H9 (cell line): ENCODE data around the gene NDUFB4. TPM values are rescaled to one million over a fixed set of nuclear protein-coding genes. Genes with fewer than 3 reads are reported as not detected.

Experiments used
- DNase-seq: peaks from one replicate; pipeline ENCODE4 v3.0.0-alpha.2; 2017
- H2AFZ ChIP-seq: one replicate; pipeline ENCODE4 v1.6.1; 2013; ENCODE audit warnings: mild to moderate bottlenecking, low read length, control low read depth, moderate library complexity
- H2AK5ac ChIP-seq: 2 replicates; pipeline ENCODE4 v1.6.1; 2013; ENCODE audit warnings: low read length, control low read depth, mixed read lengths; ENCODE audit not compliant: insufficient read length
- H2BK120ac ChIP-seq: one replicate; pipeline ENCODE4 v1.6.1; 2013; ENCODE audit warnings: low read depth, mild to moderate bottlenecking, low read length, control low read depth, inconsistent platforms; ENCODE audit not compliant: poor library complexity, severe bottlenecking
- H2BK12ac ChIP-seq: 2 replicates; pipeline ENCODE4 v1.6.1; 2013; ENCODE audit warnings: low read length, control low read depth, mixed read lengths, low read depth; ENCODE audit not compliant: insufficient read length
- H2BK15ac ChIP-seq: 2 replicates; pipeline ENCODE4 v1.6.1; 2013; ENCODE audit warnings: low read depth, low read length, control low read depth
- H2BK20ac ChIP-seq: one replicate; pipeline ENCODE4 v1.6.1; 2013; ENCODE audit warnings: low read depth, mild to moderate bottlenecking, low read length, control low read depth, inconsistent platforms; ENCODE audit not compliant: poor library complexity, severe bottlenecking
- H2BK5ac ChIP-seq: 2 replicates; pipeline ENCODE4 v1.6.1; 2013; ENCODE audit warnings: low read length, control low read depth, mixed read lengths; ENCODE audit not compliant: insufficient read length
- H3K14ac ChIP-seq: 2 replicates; pipeline ENCODE4 v1.6.1; 2013; ENCODE audit warnings: low read length, control low read depth; ENCODE audit not compliant: insufficient read depth
- H3K18ac ChIP-seq: 2 replicates; pipeline ENCODE4 v1.6.1; 2013; ENCODE audit warnings: low read depth, mild to moderate bottlenecking, mixed read lengths, low read length, control low read depth; ENCODE audit not compliant: insufficient read length
- H3K23ac ChIP-seq: 2 replicates; pipeline ENCODE4 v1.6.1; 2013; ENCODE audit warnings: low read length, control low read depth, mixed read lengths, low read depth; ENCODE audit not compliant: insufficient read length
- H3K23me2 ChIP-seq: 2 replicates; pipeline ENCODE4 v1.6.1; 2013; ENCODE audit warnings: low read depth, mild to moderate bottlenecking, mixed read lengths, low read length, control low read depth; ENCODE audit not compliant: insufficient read length, poor library complexity, severe bottlenecking
- H3K27ac ChIP-seq: 2 replicates; pipeline ENCODE4 v1.5.1; 2013; ENCODE audit warnings: low read length, control low read depth, mixed read lengths, low read depth; ENCODE audit not compliant: insufficient read length
- H3K27me3 ChIP-seq: 2 replicates; pipeline ENCODE4 v1.6.1; 2013; ENCODE audit warnings: low read length, control low read depth, inconsistent platforms; ENCODE audit not compliant: insufficient read depth
- H3K4ac ChIP-seq: 2 replicates; pipeline ENCODE4 v1.6.1; 2013; ENCODE audit warnings: low read depth, mild to moderate bottlenecking, control low read depth, inconsistent platforms, low read length, moderate library complexity
- H3K4me1 ChIP-seq: 2 replicates; pipeline ENCODE4 v1.6.1; 2013; ENCODE audit warnings: low read length, control low read depth, inconsistent platforms; ENCODE audit not compliant: insufficient read depth
- H3K4me2 ChIP-seq: 2 replicates; pipeline ENCODE4 v1.6.1; 2013; ENCODE audit warnings: low read length, control low read depth, mixed read lengths; ENCODE audit not compliant: insufficient read length, insufficient read depth
- H3K56ac ChIP-seq: 2 replicates; pipeline ENCODE4 v1.6.1; 2013; ENCODE audit warnings: low read depth, mild to moderate bottlenecking, mixed read lengths, low read length, control low read depth; ENCODE audit not compliant: insufficient read length
- H3K79me1 ChIP-seq: 2 replicates; pipeline ENCODE4 v1.6.1; 2013; ENCODE audit warnings: low read depth, mild to moderate bottlenecking, moderate library complexity, low read length, control low read depth, inconsistent platforms; ENCODE audit not compliant: insufficient read depth, poor library complexity, severe bottlenecking
- H3K79me2 ChIP-seq: 2 replicates; pipeline ENCODE4 v1.6.1; 2013; ENCODE audit warnings: low read length, control low read depth, inconsistent platforms; ENCODE audit not compliant: insufficient read depth
- H3K9ac ChIP-seq: 2 replicates; pipeline ENCODE4 v1.6.1; 2013; ENCODE audit warnings: low read length, control low read depth, mixed read lengths; ENCODE audit not compliant: insufficient read length; ENCODE audit errors: extremely low read depth
- H3K9me3 ChIP-seq: one replicate; pipeline ENCODE4 v1.6.1; 2013; ENCODE audit warnings: low read depth, low read length, inconsistent platforms; ENCODE audit not compliant: control insufficient read depth
- H3T11ph ChIP-seq: one replicate; pipeline ENCODE4 v1.6.1; 2013; ENCODE audit warnings: mild to moderate bottlenecking, low read length, control low read depth, inconsistent platforms
- H4K20me1 ChIP-seq: one replicate; pipeline ENCODE4 v1.6.1; 2013; ENCODE audit not compliant: control insufficient read depth, insufficient read length, insufficient read depth
- H4K5ac ChIP-seq: 2 replicates; pipeline ENCODE4 v1.6.1; 2013; ENCODE audit warnings: low read depth, mild to moderate bottlenecking, mixed read lengths, low read length, control low read depth; ENCODE audit not compliant: insufficient read length
- H4K8ac ChIP-seq: replicated peaks from 2 replicates; pipeline ENCODE4 v1.6.1; 2013; ENCODE audit warnings: low read length, control low read depth, mixed read lengths, low read depth; ENCODE audit not compliant: insufficient read length
- H4K91ac ChIP-seq: 2 replicates; pipeline ENCODE4 v1.6.1; 2013; ENCODE audit warnings: low read depth, mild to moderate bottlenecking, moderate library complexity, mixed read lengths, low read length, control low read depth; ENCODE audit not compliant: insufficient read length
- H3K27ac Mint-ChIP-seq, 3 experiments: 2 replicates in 2 of 3; 3 replicates in 1 of 3; pipeline ENCODE4 v1.8.0; 2020 to 2021; ENCODE audit warnings: mixed read lengths in 3 of 3, mild to moderate bottlenecking in 1 of 3, moderate library complexity in 1 of 3
- H3K27me3 Mint-ChIP-seq: 2 replicates; pipeline ENCODE4 v1.8.0; 2021; ENCODE audit warnings: low read depth, mild to moderate bottlenecking, moderate library complexity, mixed read lengths
- H3K36me3 Mint-ChIP-seq, 3 experiments: 2 replicates in 2 of 3; 3 replicates in 1 of 3; pipeline ENCODE4 v1.8.0; 2020 to 2021; ENCODE audit warnings: low read depth in 3 of 3, mixed read lengths in 3 of 3; ENCODE audit not compliant: insufficient read depth in 1 of 3
- H3K4me1 Mint-ChIP-seq, 2 experiments: 2 replicates each; pipeline ENCODE4 v1.8.0; 2020; ENCODE audit warnings: mixed read lengths in 2 of 2
- H3K4me3 Mint-ChIP-seq, 2 experiments: 2 replicates in 1 of 2; 3 replicates in 1 of 2; pipeline ENCODE4 v1.8.0; 2020 to 2021; ENCODE audit warnings: mild to moderate bottlenecking in 2 of 2, mixed read lengths in 2 of 2, moderate library complexity in 1 of 2
- H3K9me3 Mint-ChIP-seq, 2 experiments: 2 replicates in 1 of 2; 3 replicates in 1 of 2; pipeline ENCODE4 v1.8.0; 2020; ENCODE audit warnings: mild to moderate bottlenecking in 2 of 2, mixed read lengths in 2 of 2, moderate library complexity in 1 of 2
- CTCF ChIP-seq: fragments of 200-600 bp; sonication (generic); conservative IDR thresholded peaks from 3 replicates; pipeline ENCODE4 v1.8.0; 2021; ENCODE audit warnings: antibody characterized with exemption, mild to moderate bottlenecking
- WGBS: extraction: QIAGEN DNeasy Blood & Tissue Kit; methylation state at CpG from one replicate; pipeline ENCODE4 v1.1.7; 2013; ENCODE audit warnings: missing lambda C conversion rate, low lambda C conversion rate, mixed read lengths; ENCODE audit not compliant: insufficient read length; ENCODE audit errors: extremely low coverage; 5-methylcytosine and 5-hydroxymethylcytosine counted together
- total RNA-seq: library from RNA; stranded (reverse); gene quantifications from 2 replicates; pipeline ENCODE4 v1.2.1, GENCODE V29; 2021

Gene NDUFB4
- total RNA-seq, 1 experiment from 2014 or later: 217 TPM

DNA sequence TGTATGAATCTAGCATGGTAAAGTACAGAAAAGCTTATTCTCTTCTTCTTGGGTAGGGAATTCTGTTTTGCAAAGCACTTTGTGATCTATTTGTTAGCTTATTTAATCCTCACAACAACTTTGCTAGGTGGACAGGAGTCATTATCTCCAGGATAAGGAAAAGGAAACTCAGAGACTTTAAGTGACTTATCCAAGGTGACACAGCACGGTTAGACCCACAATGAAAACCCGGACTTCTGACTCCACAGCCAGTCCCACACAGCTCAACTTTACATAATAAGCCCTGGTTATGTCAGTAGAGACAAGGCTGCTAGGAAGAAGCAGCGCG lies 384 bp upstream of the NDUFB4 start:
- Histone ChIP-seq H3K18ac (no peak overlapping the region), H3K79me2 (peaks cover 9% of the 10 kb centered on the region; the same call in 1 of the 2 replicates), H3K23ac (no peak overlapping the region), H2AK5ac (no peak overlapping the region), H3K9me3 (no peaks in the 10 kb centered on the region), H2BK120ac (no peak overlapping the region), H3K56ac (no peak overlapping the region), H4K91ac (no peak overlapping the region), H3K27ac (no peak overlapping the region), H2BK12ac (no peak overlapping the region), H3K79me1 (no peaks in the 10 kb centered on the region), H3K23me2 (no peaks in the 10 kb centered on the region), H3K27me3 (no peaks in the 10 kb centered on the region), H4K20me1 (no peaks in the 10 kb centered on the region), H2BK20ac (no peak overlapping the region), H2BK15ac (no peak overlapping the region), H4K5ac (no peak overlapping the region), H3K4ac (no peak overlapping the region), H4K8ac (no peak overlapping the region), H3T11ph (no peak overlapping the region), H3K9ac (no peak overlapping the region), H3K14ac (no peak overlapping the region), H3K4me2 (peak overlapping the region; percentile 42), H3K4me1 (no peaks in the 10 kb centered on the region), H2AFZ (peak overlapping the region; percentile 79), H2BK5ac (no peak overlapping the region)
- no CpG with 5 or more reads among the region's 4 CpGs for WGBS
- Mint-ChIP-seq H3K27ac (peak overlapping the region in 2 of 3 experiments; percentile 25 to 99; a peak in 3 of 7 replicates), H3K4me3 (peak overlapping the region; percentile 88 to 91), H3K36me3 (peaks cover 0 to 4% (median 4%) of the 10 kb centered on the region in 3 experiments; a peak in 4 of 7 replicates), H3K27me3 (no peaks in the 10 kb centered on the region; the same call in 1 of the 2 replicates), H3K4me1 (peaks cover 7 to 8% of the 10 kb centered on the region in 2 experiments), H3K9me3 (no peaks in the 10 kb centered on the region)
- TF ChIP-seq CTCF: no peak
- no peak for DNase-seq
